Uterus (tissue), 2 donors: ENCODE data around the gene DCLK2.

Source experiments
- POLR2A ChIP-seq, 2 donors: fragments of 450-650 bp; IDR thresholded peaks; one replicate each; pipeline ENCODE4 v1.6.1; 2016; ENCODE audit warnings: antibody characterized with exemption in 2 of 2, mild to moderate bottlenecking in 1 of 2, moderate library complexity in 1 of 2
- TF ChIP-seq, protein P1 (sequence below), 4 experiments: fragments of 200-600 bp in 2 of 4; fragments of 450-650 bp in 2 of 4; sonication (generic) in 2 of 4; IDR thresholded peaks; one replicate each; pipeline ENCODE4 v1.5.1; 2016 to 2019; ENCODE audit warnings: antibody characterized with exemption in 4 of 4, mild to moderate bottlenecking in 2 of 4, moderate library complexity in 1 of 4

DNA sequence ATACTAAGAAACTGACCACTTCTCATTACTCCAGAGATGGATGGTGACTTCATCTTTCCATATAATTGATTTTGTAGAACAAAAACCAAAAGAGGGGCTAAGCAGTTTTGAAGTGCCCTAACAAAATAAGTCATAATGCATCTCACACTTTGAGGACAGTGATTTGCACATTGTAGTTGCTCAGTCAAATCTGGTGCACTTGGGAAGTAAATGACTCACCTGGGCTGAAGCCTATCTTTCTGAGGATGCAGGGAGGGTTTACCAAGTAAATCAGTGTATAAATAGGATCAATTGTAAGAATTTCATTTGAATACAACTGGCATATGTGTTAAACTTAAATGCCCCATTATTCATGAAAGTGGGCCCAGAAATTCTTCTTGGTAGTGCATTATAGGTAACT lies 134.2 kb downstream of the DCLK2 start:
- TF ChIP-seq, protein P1, sequence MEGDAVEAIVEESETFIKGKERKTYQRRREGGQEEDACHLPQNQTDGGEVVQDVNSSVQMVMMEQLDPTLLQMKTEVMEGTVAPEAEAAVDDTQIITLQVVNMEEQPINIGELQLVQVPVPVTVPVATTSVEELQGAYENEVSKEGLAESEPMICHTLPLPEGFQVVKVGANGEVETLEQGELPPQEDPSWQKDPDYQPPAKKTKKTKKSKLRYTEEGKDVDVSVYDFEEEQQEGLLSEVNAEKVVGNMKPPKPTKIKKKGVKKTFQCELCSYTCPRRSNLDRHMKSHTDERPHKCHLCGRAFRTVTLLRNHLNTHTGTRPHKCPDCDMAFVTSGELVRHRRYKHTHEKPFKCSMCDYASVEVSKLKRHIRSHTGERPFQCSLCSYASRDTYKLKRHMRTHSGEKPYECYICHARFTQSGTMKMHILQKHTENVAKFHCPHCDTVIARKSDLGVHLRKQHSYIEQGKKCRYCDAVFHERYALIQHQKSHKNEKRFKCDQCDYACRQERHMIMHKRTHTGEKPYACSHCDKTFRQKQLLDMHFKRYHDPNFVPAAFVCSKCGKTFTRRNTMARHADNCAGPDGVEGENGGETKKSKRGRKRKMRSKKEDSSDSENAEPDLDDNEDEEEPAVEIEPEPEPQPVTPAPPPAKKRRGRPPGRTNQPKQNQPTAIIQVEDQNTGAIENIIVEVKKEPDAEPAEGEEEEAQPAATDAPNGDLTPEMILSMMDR (IDR thresholded peaks at IDR 0.05): no peak
- TF ChIP-seq POLR2A (IDR thresholded peaks at IDR 0.05): no peak
